WTC11 (cell line): ENCODE measurements around the gene TINAG. TPM values are rescaled to one million over a fixed set of nuclear protein-coding genes. Genes with fewer than 3 reads are reported as not detected.

Experiments
- ATAC-seq: fragments of 200-7000 bp; cut with Tn5 transposase; 2 replicates; pipeline ENCODE4 v1.10.0; 2021; ENCODE audit warnings: mild to moderate bottlenecking, moderate library complexity
- CTCF ChIA-PET: fragments of 300-600 bp; sonication (Branson Sonifier 250); formaldehyde crosslinking; loops from one replicate; lab custom pipeline; 2021; ENCODE audit warnings: antibody characterized with exemption; lab: Charles Lee
- POLR2A ChIA-PET: fragments of 350-600 bp; sonication (Branson Sonifier 250); formaldehyde crosslinking; loops from one replicate; lab custom pipeline; 2021; ENCODE audit warnings: antibody characterized with exemption; lab: Charles Lee
- DNase-seq: peaks from one replicate; pipeline ENCODE4 v3.0.0; 2021; ENCODE audit warnings: low spot score
- H3K27ac Mint-ChIP-seq: 2 replicates; pipeline ENCODE4 v1.8.0; 2021; ENCODE audit warnings: mixed read lengths
- H3K27me3 Mint-ChIP-seq: 2 replicates; pipeline ENCODE4 v1.8.0; 2021; ENCODE audit warnings: low read depth, mild to moderate bottlenecking, moderate library complexity, mixed read lengths
- H3K36me3 Mint-ChIP-seq: 2 replicates; pipeline ENCODE4 v1.8.0; 2021; ENCODE audit warnings: mixed read lengths
- H3K4me1 Mint-ChIP-seq: 2 replicates; pipeline ENCODE4 v1.8.0; 2022; ENCODE audit warnings: mixed read lengths
- H3K4me3 Mint-ChIP-seq: 2 replicates; pipeline ENCODE4 v1.8.0; 2021; ENCODE audit warnings: mild to moderate bottlenecking, moderate library complexity, mixed read lengths
- H3K9me3 Mint-ChIP-seq: 2 replicates; pipeline ENCODE4 v1.8.0; 2021; ENCODE audit warnings: mixed read lengths
- AFF4 ChIP-seq: sonication (generic); formaldehyde crosslinking; IDR thresholded peaks from 2 replicates; pipeline ENCODE4 v1.8.1; 2023; ENCODE audit warnings: mild to moderate bottlenecking, missing genetic modification reagents, borderline replicate concordance
- ATF3 ChIP-seq: sonication (generic); formaldehyde crosslinking; conservative IDR thresholded peaks from 2 replicates; pipeline ENCODE4 v1.8.1; 2022; ENCODE audit warnings: mild to moderate bottlenecking, missing genetic modification reagents
- CREB1 ChIP-seq: sonication (generic); formaldehyde crosslinking; IDR thresholded peaks from 2 replicates; pipeline ENCODE4 v1.8.0; 2023; ENCODE audit warnings: mild to moderate bottlenecking, missing genetic modification reagents
- E2F5 ChIP-seq: sonication (generic); formaldehyde crosslinking; IDR thresholded peaks from 2 replicates; pipeline ENCODE4 v1.8.1; 2022; ENCODE audit warnings: mild to moderate bottlenecking, moderate library complexity, missing genetic modification reagents
- EMX1 ChIP-seq: fragments of 250-450 bp; sonication (Bioruptor Pico); IDR thresholded peaks from 2 replicates; pipeline ENCODE4 v1.8.0; 2021; ENCODE audit warnings: mild to moderate bottlenecking
- ETV6 ChIP-seq: sonication (generic); formaldehyde crosslinking; IDR thresholded peaks from 2 replicates; pipeline ENCODE4 v1.8.1; 2022; ENCODE audit warnings: mild to moderate bottlenecking, missing genetic modification reagents
- FOXJ3 ChIP-seq: sonication (generic); formaldehyde crosslinking; IDR thresholded peaks from 2 replicates; pipeline ENCODE4 v1.9.0; 2021; ENCODE audit warnings: missing genetic modification reagents, mild to moderate bottlenecking, borderline replicate concordance
- GTF2I ChIP-seq: fragments of 250-450 bp; sonication (Bioruptor Pico); conservative IDR thresholded peaks from 2 replicates; pipeline ENCODE4 v1.4.0; 2021; ENCODE audit warnings: mild to moderate bottlenecking
- JAZF1 ChIP-seq: fragments of 250-450 bp; sonication (Bioruptor Pico); IDR thresholded peaks from 2 replicates; pipeline ENCODE4 v1.9.0; 2021; ENCODE audit warnings: moderate library complexity, mild to moderate bottlenecking, inconsistent platforms
- KAT7 ChIP-seq: sonication (generic); formaldehyde crosslinking; IDR thresholded peaks from 2 replicates; pipeline ENCODE4 v1.8.1; 2023; ENCODE audit warnings: missing genetic modification reagents, mild to moderate bottlenecking, borderline replicate concordance
- MYBL2 ChIP-seq: sonication (generic); formaldehyde crosslinking; IDR thresholded peaks from 2 replicates; pipeline ENCODE4 v1.8.1; 2023; ENCODE audit warnings: mild to moderate bottlenecking, moderate library complexity, missing genetic modification reagents
- NFYB ChIP-seq: sonication (generic); formaldehyde crosslinking; conservative IDR thresholded peaks from 2 replicates; pipeline ENCODE4 v1.8.0; 2022; ENCODE audit warnings: low read depth, missing genetic modification reagents
- NR2C2 ChIP-seq: sonication (generic); formaldehyde crosslinking; IDR thresholded peaks from 2 replicates; pipeline ENCODE4 v1.8.0; 2022; ENCODE audit warnings: mild to moderate bottlenecking, missing genetic modification reagents
- PRRX2 ChIP-seq: fragments of 250-450 bp; sonication (Bioruptor Pico); IDR thresholded peaks from 2 replicates; pipeline ENCODE4 v1.8.0; 2021; ENCODE audit warnings: mild to moderate bottlenecking
- RORB ChIP-seq: fragments of 250-450 bp; sonication (Bioruptor Pico); IDR thresholded peaks from 2 replicates; pipeline ENCODE4 v1.9.0; 2021; ENCODE audit warnings: mild to moderate bottlenecking
- SP1 ChIP-seq: sonication (generic); formaldehyde crosslinking; conservative IDR thresholded peaks from 2 replicates; pipeline ENCODE4 v1.8.1; 2022; ENCODE audit warnings: missing genetic modification reagents
- ZNF396 ChIP-seq: fragments of 250-450 bp; sonication (Bioruptor Pico); IDR thresholded peaks from 2 replicates; pipeline ENCODE4 v1.8.0; 2021; ENCODE audit warnings: mild to moderate bottlenecking, moderate library complexity, borderline replicate concordance
- ZNF416 ChIP-seq: fragments of 250-450 bp; sonication (Bioruptor Pico); IDR thresholded peaks from 2 replicates; pipeline ENCODE4 v1.9.0; 2021; ENCODE audit warnings: mild to moderate bottlenecking, inconsistent platforms
- ZNF512 ChIP-seq: sonication (generic); formaldehyde crosslinking; IDR thresholded peaks from 2 replicates; pipeline ENCODE4 v1.8.1; 2022; ENCODE audit warnings: missing genetic modification reagents, borderline replicate concordance
- ZNF671 ChIP-seq: fragments of 250-450 bp; sonication (Bioruptor Pico); IDR thresholded peaks from 2 replicates; pipeline ENCODE4 v1.8.0; 2021; ENCODE audit warnings: mild to moderate bottlenecking
- total RNA-seq: library from RNA; stranded (reverse); gene quantifications from 3 replicates; pipeline ENCODE4 v1.2.3, GENCODE V29; 2021

TINAG gene
- total RNA-seq, 1 experiment from 2014 or later, result not detected

- TF ChIP-seq ZNF396 (CRISPR knock-in tag) (no peak), NR2C2 (CRISPR knock-in tag) (no peak)
These were observed 83.3 kb downstream of the TINAG start (continued) for GRCh38 chr6:54391577-54391976.

GRCh38 chr6:54403096-54403495 is 94.9 kb downstream of the TINAG start:
- Mint-ChIP-seq H3K27ac (no peak overlapping the region), H3K27me3 (no peaks in the 10 kb centered on the region), H3K36me3 (peaks cover 4% of the 10 kb centered on the region; the same call in 1 of the 2 replicates), H3K9me3 (no peaks in the 10 kb centered on the region; the same call in 1 of the 2 replicates), H3K4me1 (0 out of 2 replicates have a peak, but pooled peaks cover 4% of the 10 kb centered on the region), H3K4me3 (no peak overlapping the region)
- DNase-seq, result no peak
- ChIA-PET POLR2A (no interaction called here), CTCF (no interaction called here)
- no peak for ATAC-seq
- TF ChIP-seq ATF3 (CRISPR knock-in tag) (no peak), CREB1 (CRISPR knock-in tag) (no peak), RORB (CRISPR knock-in tag) (no peak), FOXJ3 (CRISPR knock-in tag) (no peak), MYBL2 (CRISPR knock-in tag) (no peak), PRRX2 (CRISPR knock-in tag) (no peak), AFF4 (CRISPR knock-in tag) (no peak), ZNF512 (CRISPR knock-in tag) (no peak), E2F5 (CRISPR knock-in tag) (no peak), ETV6 (CRISPR knock-in tag) (no peak), ZNF416 (CRISPR knock-in tag) (no peak), JAZF1 (no peak), ZNF671 (CRISPR knock-in tag) (no peak), KAT7 (no peak)

GRCh38 chr6:54404791-54405190 is 96.5 kb downstream of the TINAG start:
- Mint-ChIP-seq H3K4me1 (0 out of 2 replicates have a peak, but pooled peaks cover 4% of the 10 kb centered on the region), H3K27ac (no peak overlapping the region), H3K9me3 (peaks cover 10% of the 10 kb centered on the region; the same call in 1 of the 2 replicates), H3K27me3 (no peaks in the 10 kb centered on the region), H3K4me3 (no peak overlapping the region)
- ChIA-PET CTCF (no interaction called here), POLR2A (no interaction called here)
- no peak for ATAC-seq
- TF ChIP-seq E2F5 (CRISPR knock-in tag) (no peak), GTF2I (CRISPR knock-in tag) (no peak), EMX1 (no peak), FOXJ3 (CRISPR knock-in tag) (no peak), SP1 (CRISPR knock-in tag) (no peak), NFYB (CRISPR knock-in tag) (no peak)
- TF ChIP-seq, all 79 proteins: peak for 0
- DNase-seq, result no peak
- H3K36me3 Mint-ChIP-seq, result peaks cover 4% of the 10 kb centered on the region; the same call in 1 of the 2 replicates
